IMR-90 (cell line): Measurements from ENCODE around the gene DCUN1D5. TPM values are rescaled to one million over a fixed set of nuclear protein-coding genes. Genes with fewer than 3 reads are reported as not detected.

Experiments used
- ATAC-seq: fragments of 200-7000 bp; cut with Tn5 transposase; 2 replicates; pipeline ENCODE4 v1.9.1; 2020; ENCODE audit warnings: low read depth, mild to moderate bottlenecking, moderate library complexity
- BruUV-seq: library from RNA; stranded (reverse); fragments of 400-500 nt; replicated peaks from 2 replicates; lab custom pipeline; 2021; lab: Mats Ljungman, UMichigan
- CTCF ChIA-PET: fragments of 300-600 bp; formaldehyde crosslinking; extraction: SDS; loops from one replicate; lab custom pipeline; 2021; ENCODE audit warnings: antibody characterized with exemption; lab: Yijun Ruan, JAX
- POLR2A ChIA-PET: fragments of 300-600 bp; sonication (Branson Sonifier 250); formaldehyde crosslinking; loops from one replicate; lab custom pipeline; 2022; ENCODE audit warnings: antibody characterized with exemption; ENCODE audit not compliant: unreplicated experiment; lab: Charles Lee
- DNase-seq: peaks from one replicate; pipeline ENCODE4 v3.0.0; 2013
- H2AFZ ChIP-seq: replicated peaks from 2 replicates; pipeline ENCODE3; 2013; ENCODE audit warnings: low read length, mild to moderate bottlenecking; ENCODE audit not compliant: poor library complexity
- H2AK5ac ChIP-seq: 2 replicates; pipeline ENCODE4 v1.6.1; 2013; ENCODE audit warnings: low read depth, low read length, inconsistent platforms
- H2AK9ac ChIP-seq: replicated peaks from 2 replicates; pipeline ENCODE3; 2013; ENCODE audit warnings: mild to moderate bottlenecking, low read depth, low read length, moderate library complexity; ENCODE audit not compliant: poor library complexity
- H2BK120ac ChIP-seq: 2 replicates; pipeline ENCODE4 v1.6.1; 2013; ENCODE audit warnings: low read depth, low read length, inconsistent platforms
- H2BK15ac ChIP-seq: 3 replicates; pipeline ENCODE4 v1.6.1; 2013; ENCODE audit warnings: low read depth, low read length, inconsistent platforms
- H2BK20ac ChIP-seq: 2 replicates; pipeline ENCODE4 v1.6.1; 2013; ENCODE audit warnings: low read depth, mild to moderate bottlenecking, inconsistent platforms, low read length, moderate library complexity
- H2BK5ac ChIP-seq: 2 replicates; pipeline ENCODE4 v1.6.1; 2013; ENCODE audit warnings: mild to moderate bottlenecking, low read depth, low read length, inconsistent platforms; ENCODE audit not compliant: poor library complexity, severe bottlenecking
- H3K14ac ChIP-seq: replicated peaks from 2 replicates; pipeline ENCODE4 v1.6.1; 2013; ENCODE audit warnings: low read depth, low read length, inconsistent platforms
- H3K18ac ChIP-seq: 2 replicates; pipeline ENCODE4 v1.6.1; 2013; ENCODE audit warnings: low read depth, low read length, control low read depth
- H3K23ac ChIP-seq: 2 replicates; pipeline ENCODE4 v1.6.1; 2013; ENCODE audit warnings: low read depth, low read length, inconsistent platforms
- H3K27ac ChIP-seq: 2 replicates; pipeline ENCODE4 v1.5.1; 2013; ENCODE audit warnings: mild to moderate bottlenecking, control low read depth, low read length; ENCODE audit not compliant: insufficient read depth
- H3K27me3 ChIP-seq: 2 replicates; pipeline ENCODE4 v1.6.1; 2013; ENCODE audit warnings: low read length; ENCODE audit not compliant: control insufficient read depth, insufficient read depth
- H3K36me3 ChIP-seq: 2 replicates; pipeline ENCODE4 v1.6.1; 2013; ENCODE audit warnings: low read length, mixed read lengths; ENCODE audit not compliant: control insufficient read depth, insufficient read depth
- H3K4ac ChIP-seq: 2 replicates; pipeline ENCODE4 v1.6.1; 2013; ENCODE audit warnings: low read depth, low read length, inconsistent platforms
- H3K4me1 ChIP-seq: 2 replicates; pipeline ENCODE4 v1.6.1; 2013; ENCODE audit warnings: low read length, mixed read lengths; ENCODE audit not compliant: control insufficient read depth, insufficient read depth
- H3K4me2 ChIP-seq: 2 replicates; pipeline ENCODE4 v1.6.1; 2013; ENCODE audit warnings: low read depth, mild to moderate bottlenecking, control low read depth, low read length, moderate library complexity
- H3K4me3 ChIP-seq: 2 replicates; pipeline ENCODE4 v1.5.1; 2013; ENCODE audit warnings: low read depth, mild to moderate bottlenecking, control low read depth, low read length, moderate library complexity; ENCODE audit not compliant: insufficient read depth
- H3K56ac ChIP-seq: 2 replicates; pipeline ENCODE4 v1.6.1; 2013; ENCODE audit warnings: low read length, inconsistent platforms; ENCODE audit not compliant: insufficient read depth; ENCODE audit errors: extremely low read depth
- H3K79me1 ChIP-seq, 2 experiments: 2 replicates each; pipeline ENCODE4 v1.6.1; 2013; ENCODE audit warnings: low read length in 2 of 2, inconsistent platforms in 1 of 2, low read depth in 1 of 2
- H3K9ac ChIP-seq: 2 replicates; pipeline ENCODE4 v1.6.1; 2013; ENCODE audit warnings: low read depth, low read length, control low read depth
- H3K9me1 ChIP-seq: 2 replicates; pipeline ENCODE4 v1.6.1; 2013; ENCODE audit warnings: low read length, inconsistent platforms; ENCODE audit not compliant: insufficient read depth
- H3K9me3 ChIP-seq: 2 replicates; pipeline ENCODE4 v1.6.1; 2013; ENCODE audit warnings: low read length; ENCODE audit not compliant: control insufficient read depth, insufficient read depth
- H4K20me1 ChIP-seq: 2 replicates; pipeline ENCODE4 v1.6.1; 2013; ENCODE audit warnings: low read length, inconsistent platforms; ENCODE audit not compliant: insufficient read depth
- H4K5ac ChIP-seq: 2 replicates; pipeline ENCODE4 v1.6.1; 2013; ENCODE audit warnings: mild to moderate bottlenecking, low read depth, low read length, control low read depth
- H4K8ac ChIP-seq, 2 experiments: 2 replicates each; pipeline ENCODE4 v1.6.1; 2013; ENCODE audit warnings: low read depth in 2 of 2, low read length in 2 of 2, control low read depth in 1 of 2, inconsistent platforms in 1 of 2
- H4K91ac ChIP-seq: 2 replicates; pipeline ENCODE4 v1.6.1; 2013; ENCODE audit warnings: low read depth, low read length, inconsistent platforms; ENCODE audit not compliant: insufficient read depth
- CEBPB ChIP-seq: IDR thresholded peaks from 2 replicates; pipeline ENCODE4 v1.6.1; 2012; ENCODE audit warnings: low read depth, low read length, improper control_type of control experiment
- MAFK ChIP-seq: IDR thresholded peaks from 2 replicates; pipeline ENCODE4 v1.6.1; 2012; ENCODE audit warnings: low read depth, low read length, improper control_type of control experiment
- RCOR1 ChIP-seq: IDR thresholded peaks from 2 replicates; pipeline ENCODE4 v1.6.1; 2012; ENCODE audit warnings: mild to moderate bottlenecking, low read length, improper control_type of control experiment; ENCODE audit not compliant: insufficient replicate concordance
- WGBS, 2 experiments: methylation state at CpG; one replicate each; pipeline versions ENCODE4 v1.1.5 to v1.1.7; 2013; ENCODE audit warnings: missing lambda C conversion rate in 2 of 2; ENCODE audit not compliant: insufficient read length in 1 of 2; ENCODE audit errors: extremely low coverage in 2 of 2; 5-methylcytosine and 5-hydroxymethylcytosine counted together
- dilution Hi-C: fragments of 300-500 bp; cut with HindIII; formaldehyde crosslinking; loops from one replicate; pipeline ENCODE4 v1.14.3; 2018; ENCODE audit warnings: low sequenced_read_pairs; ENCODE audit not compliant: unreplicated experiment
- in situ Hi-C: fragments of 300-500 bp; cut with MboI; formaldehyde crosslinking; loops from 3 replicates; pipeline ENCODE4 v1.14.3; 2019; ENCODE audit warnings: low sequenced_read_pairs, inconsistent platforms, mixed read lengths
- intact Hi-C: fragments of 100-400 bp; cut with micrococcal nuclease; formaldehyde crosslinking; loops from 2 replicates; pipeline ENCODE4 v1.10.0; 2022
- polyA plus RNA-seq, 3 experiments: library from polyadenylated mRNA; depleted of rRNA; stranded (reverse); fragments of >200 nt; gene quantifications; 2 replicates each; pipeline ENCODE4 v1.2.3, GENCODE V29; 2012; ENCODE audit warnings: low replicate concordance in 1 of 3
- total RNA-seq: library from RNA; depleted of rRNA; stranded (reverse); fragments of >200 nt; gene quantifications from 2 replicates; pipeline ENCODE4 v1.2.3, GENCODE V29; 2012

DCUN1D5 gene
- total and polyA plus RNA-seq, 2 of the 4 experiments (the other 2 are of a cell fraction), result 47.8 to 58.3 TPM

DNA sequence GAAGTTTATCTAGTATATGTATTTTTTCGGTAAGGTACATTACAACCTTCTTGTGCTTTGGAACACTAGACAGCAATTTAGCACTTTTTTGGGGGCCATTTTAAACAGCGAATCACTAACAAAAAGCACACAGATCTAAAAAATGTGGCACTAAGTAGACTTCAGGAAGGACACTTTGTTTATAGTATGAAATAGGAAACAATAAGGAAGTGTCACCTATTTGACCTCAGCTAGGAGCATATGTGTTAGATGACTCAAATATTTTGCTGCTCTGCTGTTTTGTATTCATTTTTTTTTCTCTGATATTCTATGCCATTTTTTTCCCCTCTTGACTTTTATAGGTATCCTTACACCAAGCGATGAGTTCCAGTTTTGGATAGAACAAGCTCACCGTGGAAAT is 22.9 kb upstream of the DCUN1D5 start:
- Histone ChIP-seq H3K4me3 (no peak overlapping the region), H3K56ac (no peak overlapping the region), H2AFZ (no peak overlapping the region), H2BK15ac (no peak overlapping the region), H3K18ac (no peak overlapping the region), H4K8ac (no peak overlapping the region), H4K5ac (no peak overlapping the region), H3K4me1 (no peaks in the 10 kb centered on the region), H3K9ac (no peak overlapping the region), H3K23ac (no peak overlapping the region), H3K4ac (no peak overlapping the region), H2BK5ac (no peak overlapping the region), H3K36me3 (0 out of 2 replicates have a peak, but pooled peaks cover 3% of the 10 kb centered on the region), H3K27me3 (no peaks in the 10 kb centered on the region), H4K20me1 (no peaks in the 10 kb centered on the region), H3K4me2 (no peak overlapping the region), H2AK5ac (no peak overlapping the region), H2BK20ac (no peak overlapping the region), H3K9me1 (no peaks in the 10 kb centered on the region), H3K9me3 (no peaks in the 10 kb centered on the region), H3K14ac (no peak overlapping the region), H3K27ac (no peak overlapping the region), H3K79me1 (peaks cover 5 to 10% of the 10 kb centered on the region in 2 experiments; a peak in 2 of 4 replicates), H2AK9ac (no peak overlapping the region), H4K91ac (no peak overlapping the region), H2BK120ac (no peak overlapping the region)
- in situ Hi-C loops (no loop called here), dilution Hi-C loops (no loop called here), intact Hi-C loops (no loop called here)
- WGBS, 2 experiments, result no CpG with 5 or more reads among the region's 4 CpGs
- POLR2A ChIA-PET, result no interaction called here
- ATAC-seq (no peak), DNase-seq (no peak)
- CTCF ChIA-PET, result interaction anchor here (0.6 kb wide), 1 partner anchor 282 kb away, joined by 3 read pairs; no protein-coding TSS in a partner anchor
- TF ChIP-seq RCOR1, result no peak
- TF ChIP-seq MAFK, result no peak
- TF ChIP-seq CEBPB, result no peak
- BruUV-seq, result no TSS peak
